H9 (cell line): Measurements from ENCODE around the gene GOLGA7B. TPM values are rescaled to one million over a fixed set of nuclear protein-coding genes. Genes with fewer than 3 reads are reported as not detected.

Source experiments
- DNase-seq: peaks from one replicate; pipeline ENCODE4 v3.0.0-alpha.2; 2017
- H2AFZ ChIP-seq: one replicate; pipeline ENCODE4 v1.6.1; 2013; ENCODE audit warnings: mild to moderate bottlenecking, low read length, control low read depth, moderate library complexity
- H2AK5ac ChIP-seq: 2 replicates; pipeline ENCODE4 v1.6.1; 2013; ENCODE audit warnings: low read length, control low read depth, mixed read lengths; ENCODE audit not compliant: insufficient read length
- H2BK120ac ChIP-seq: one replicate; pipeline ENCODE4 v1.6.1; 2013; ENCODE audit warnings: low read depth, mild to moderate bottlenecking, low read length, control low read depth, inconsistent platforms; ENCODE audit not compliant: poor library complexity, severe bottlenecking
- H2BK12ac ChIP-seq: 2 replicates; pipeline ENCODE4 v1.6.1; 2013; ENCODE audit warnings: low read length, control low read depth, mixed read lengths, low read depth; ENCODE audit not compliant: insufficient read length
- H2BK15ac ChIP-seq: 2 replicates; pipeline ENCODE4 v1.6.1; 2013; ENCODE audit warnings: low read depth, low read length, control low read depth
- H2BK20ac ChIP-seq: one replicate; pipeline ENCODE4 v1.6.1; 2013; ENCODE audit warnings: low read depth, mild to moderate bottlenecking, low read length, control low read depth, inconsistent platforms; ENCODE audit not compliant: poor library complexity, severe bottlenecking
- H2BK5ac ChIP-seq: 2 replicates; pipeline ENCODE4 v1.6.1; 2013; ENCODE audit warnings: low read length, control low read depth, mixed read lengths; ENCODE audit not compliant: insufficient read length
- H3K14ac ChIP-seq: 2 replicates; pipeline ENCODE4 v1.6.1; 2013; ENCODE audit warnings: low read length, control low read depth; ENCODE audit not compliant: insufficient read depth
- H3K18ac ChIP-seq: 2 replicates; pipeline ENCODE4 v1.6.1; 2013; ENCODE audit warnings: low read depth, mild to moderate bottlenecking, mixed read lengths, low read length, control low read depth; ENCODE audit not compliant: insufficient read length
- H3K23ac ChIP-seq: 2 replicates; pipeline ENCODE4 v1.6.1; 2013; ENCODE audit warnings: low read length, control low read depth, mixed read lengths, low read depth; ENCODE audit not compliant: insufficient read length
- H3K23me2 ChIP-seq: 2 replicates; pipeline ENCODE4 v1.6.1; 2013; ENCODE audit warnings: low read depth, mild to moderate bottlenecking, mixed read lengths, low read length, control low read depth; ENCODE audit not compliant: insufficient read length, poor library complexity, severe bottlenecking
- H3K27ac ChIP-seq: 2 replicates; pipeline ENCODE4 v1.5.1; 2013; ENCODE audit warnings: low read length, control low read depth, mixed read lengths, low read depth; ENCODE audit not compliant: insufficient read length
- H3K27me3 ChIP-seq: 2 replicates; pipeline ENCODE4 v1.6.1; 2013; ENCODE audit warnings: low read length, control low read depth, inconsistent platforms; ENCODE audit not compliant: insufficient read depth
- H3K4ac ChIP-seq: 2 replicates; pipeline ENCODE4 v1.6.1; 2013; ENCODE audit warnings: low read depth, mild to moderate bottlenecking, control low read depth, inconsistent platforms, low read length, moderate library complexity
- H3K4me1 ChIP-seq: 2 replicates; pipeline ENCODE4 v1.6.1; 2013; ENCODE audit warnings: low read length, control low read depth, inconsistent platforms; ENCODE audit not compliant: insufficient read depth
- H3K4me2 ChIP-seq: 2 replicates; pipeline ENCODE4 v1.6.1; 2013; ENCODE audit warnings: low read length, control low read depth, mixed read lengths; ENCODE audit not compliant: insufficient read length, insufficient read depth
- H3K56ac ChIP-seq: 2 replicates; pipeline ENCODE4 v1.6.1; 2013; ENCODE audit warnings: low read depth, mild to moderate bottlenecking, mixed read lengths, low read length, control low read depth; ENCODE audit not compliant: insufficient read length
- H3K79me1 ChIP-seq: 2 replicates; pipeline ENCODE4 v1.6.1; 2013; ENCODE audit warnings: low read depth, mild to moderate bottlenecking, moderate library complexity, low read length, control low read depth, inconsistent platforms; ENCODE audit not compliant: insufficient read depth, poor library complexity, severe bottlenecking
- H3K79me2 ChIP-seq: 2 replicates; pipeline ENCODE4 v1.6.1; 2013; ENCODE audit warnings: low read length, control low read depth, inconsistent platforms; ENCODE audit not compliant: insufficient read depth
- H3K9ac ChIP-seq: 2 replicates; pipeline ENCODE4 v1.6.1; 2013; ENCODE audit warnings: low read length, control low read depth, mixed read lengths; ENCODE audit not compliant: insufficient read length; ENCODE audit errors: extremely low read depth
- H3K9me3 ChIP-seq: one replicate; pipeline ENCODE4 v1.6.1; 2013; ENCODE audit warnings: low read depth, low read length, inconsistent platforms; ENCODE audit not compliant: control insufficient read depth
- H3T11ph ChIP-seq: one replicate; pipeline ENCODE4 v1.6.1; 2013; ENCODE audit warnings: mild to moderate bottlenecking, low read length, control low read depth, inconsistent platforms
- H4K20me1 ChIP-seq: one replicate; pipeline ENCODE4 v1.6.1; 2013; ENCODE audit not compliant: control insufficient read depth, insufficient read length, insufficient read depth
- H4K5ac ChIP-seq: 2 replicates; pipeline ENCODE4 v1.6.1; 2013; ENCODE audit warnings: low read depth, mild to moderate bottlenecking, mixed read lengths, low read length, control low read depth; ENCODE audit not compliant: insufficient read length
- H4K8ac ChIP-seq: replicated peaks from 2 replicates; pipeline ENCODE4 v1.6.1; 2013; ENCODE audit warnings: low read length, control low read depth, mixed read lengths, low read depth; ENCODE audit not compliant: insufficient read length
- H4K91ac ChIP-seq: 2 replicates; pipeline ENCODE4 v1.6.1; 2013; ENCODE audit warnings: low read depth, mild to moderate bottlenecking, moderate library complexity, mixed read lengths, low read length, control low read depth; ENCODE audit not compliant: insufficient read length
- H3K27ac Mint-ChIP-seq, 3 experiments: 2 replicates in 2 of 3; 3 replicates in 1 of 3; pipeline ENCODE4 v1.8.0; 2020 to 2021; ENCODE audit warnings: mixed read lengths in 3 of 3, mild to moderate bottlenecking in 1 of 3, moderate library complexity in 1 of 3
- H3K27me3 Mint-ChIP-seq: 2 replicates; pipeline ENCODE4 v1.8.0; 2021; ENCODE audit warnings: low read depth, mild to moderate bottlenecking, moderate library complexity, mixed read lengths
- H3K36me3 Mint-ChIP-seq, 3 experiments: 2 replicates in 2 of 3; 3 replicates in 1 of 3; pipeline ENCODE4 v1.8.0; 2020 to 2021; ENCODE audit warnings: low read depth in 3 of 3, mixed read lengths in 3 of 3; ENCODE audit not compliant: insufficient read depth in 1 of 3
- H3K4me1 Mint-ChIP-seq, 2 experiments: 2 replicates each; pipeline ENCODE4 v1.8.0; 2020; ENCODE audit warnings: mixed read lengths in 2 of 2
- H3K4me3 Mint-ChIP-seq, 2 experiments: 2 replicates in 1 of 2; 3 replicates in 1 of 2; pipeline ENCODE4 v1.8.0; 2020 to 2021; ENCODE audit warnings: mild to moderate bottlenecking in 2 of 2, mixed read lengths in 2 of 2, moderate library complexity in 1 of 2
- H3K9me3 Mint-ChIP-seq, 2 experiments: 2 replicates in 1 of 2; 3 replicates in 1 of 2; pipeline ENCODE4 v1.8.0; 2020; ENCODE audit warnings: mild to moderate bottlenecking in 2 of 2, mixed read lengths in 2 of 2, moderate library complexity in 1 of 2
- WGBS: extraction: QIAGEN DNeasy Blood & Tissue Kit; methylation state at CpG from one replicate; pipeline ENCODE4 v1.1.7; 2013; ENCODE audit warnings: missing lambda C conversion rate, low lambda C conversion rate, mixed read lengths; ENCODE audit not compliant: insufficient read length; ENCODE audit errors: extremely low coverage; 5-methylcytosine and 5-hydroxymethylcytosine counted together
- total RNA-seq: library from RNA; stranded (reverse); gene quantifications from 2 replicates; pipeline ENCODE4 v1.2.1, GENCODE V29; 2021
- TF ChIP-seq, protein P1 (sequence below): fragments of 200-600 bp; sonication (generic); conservative IDR thresholded peaks from 3 replicates; pipeline ENCODE4 v1.8.0; 2021; ENCODE audit warnings: antibody characterized with exemption, mild to moderate bottlenecking

GOLGA7B gene
- total RNA-seq, 1 experiment from 2014 or later = 0.04 TPM

DNA sequence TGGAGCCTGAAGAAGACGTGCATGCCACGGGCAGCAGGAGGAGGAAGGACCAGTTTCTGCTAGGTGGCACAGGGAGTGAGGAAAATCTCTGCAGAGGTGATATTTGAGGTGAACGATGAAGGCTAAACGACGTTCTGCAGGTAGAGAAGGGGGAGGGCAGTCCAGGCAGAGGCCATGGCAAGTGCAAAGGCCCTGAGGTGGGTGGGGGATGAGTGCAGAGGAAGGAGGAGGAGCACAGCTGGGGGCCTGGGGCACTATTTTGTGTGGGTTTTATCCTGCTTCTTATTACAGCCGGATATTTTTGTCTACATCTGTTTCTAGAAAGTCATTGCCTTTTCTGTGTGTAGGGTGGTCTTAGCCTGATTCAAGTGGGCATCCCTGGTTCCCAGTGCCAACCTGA lies 57.6 kb downstream of the GOLGA7B start:
- Histone ChIP-seq H3K23me2 (no peaks in the 10 kb centered on the region), H3K14ac (no peak overlapping the region), H4K20me1 (no peaks in the 10 kb centered on the region), H2AK5ac (no peak overlapping the region), H3K18ac (no peak overlapping the region), H4K8ac (no peak overlapping the region), H2BK12ac (no peak overlapping the region), H2BK20ac (no peak overlapping the region), H4K5ac (no peak overlapping the region), H2BK120ac (no peak overlapping the region), H3K9ac (no peak overlapping the region), H3T11ph (no peak overlapping the region), H2BK15ac (no peak overlapping the region), H3K4me2 (no peak overlapping the region), H3K79me1 (no peaks in the 10 kb centered on the region), H3K9me3 (no peaks in the 10 kb centered on the region), H3K23ac (no peak overlapping the region), H4K91ac (no peak overlapping the region), H2BK5ac (no peak overlapping the region), H3K27me3 (no peaks in the 10 kb centered on the region), H3K79me2 (no peaks in the 10 kb centered on the region), H3K56ac (no peak overlapping the region), H3K4ac (no peak overlapping the region), H3K27ac (no peak overlapping the region), H2AFZ (no peak overlapping the region), H3K4me1 (no peaks in the 10 kb centered on the region)
- DNase-seq = no peak
- H3K9me3 Mint-ChIP-seq = no peaks in the 10 kb centered on the region
- no peaks in the 10 kb centered on the region for H3K36me3 Mint-ChIP-seq
- TF ChIP-seq, protein P1, sequence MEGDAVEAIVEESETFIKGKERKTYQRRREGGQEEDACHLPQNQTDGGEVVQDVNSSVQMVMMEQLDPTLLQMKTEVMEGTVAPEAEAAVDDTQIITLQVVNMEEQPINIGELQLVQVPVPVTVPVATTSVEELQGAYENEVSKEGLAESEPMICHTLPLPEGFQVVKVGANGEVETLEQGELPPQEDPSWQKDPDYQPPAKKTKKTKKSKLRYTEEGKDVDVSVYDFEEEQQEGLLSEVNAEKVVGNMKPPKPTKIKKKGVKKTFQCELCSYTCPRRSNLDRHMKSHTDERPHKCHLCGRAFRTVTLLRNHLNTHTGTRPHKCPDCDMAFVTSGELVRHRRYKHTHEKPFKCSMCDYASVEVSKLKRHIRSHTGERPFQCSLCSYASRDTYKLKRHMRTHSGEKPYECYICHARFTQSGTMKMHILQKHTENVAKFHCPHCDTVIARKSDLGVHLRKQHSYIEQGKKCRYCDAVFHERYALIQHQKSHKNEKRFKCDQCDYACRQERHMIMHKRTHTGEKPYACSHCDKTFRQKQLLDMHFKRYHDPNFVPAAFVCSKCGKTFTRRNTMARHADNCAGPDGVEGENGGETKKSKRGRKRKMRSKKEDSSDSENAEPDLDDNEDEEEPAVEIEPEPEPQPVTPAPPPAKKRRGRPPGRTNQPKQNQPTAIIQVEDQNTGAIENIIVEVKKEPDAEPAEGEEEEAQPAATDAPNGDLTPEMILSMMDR = no peak
- H3K27ac Mint-ChIP-seq = no peak overlapping the region; a peak in 2 of 7 replicates
- peaks cover 6% of the 10 kb centered on the region for H3K27me3 Mint-ChIP-seq
- no CpG with 5 or more reads among the region's 6 CpGs for WGBS
- H3K4me1 Mint-ChIP-seq = peaks cover 12 to 20% of the 10 kb centered on the region in 2 experiments
- no peak overlapping the region for H3K4me3 Mint-ChIP-seq
